ENCODE results near the gene HRK. TPM values are rescaled to one million over a fixed set of nuclear protein-coding genes. Genes with fewer than 3 reads are reported as not detected.
A peak's percentile ranks its signal among the peaks of the same experiment; 100 is the strongest.

HRK gene
- total and polyA plus RNA-seq, 2 of the 4 experiments (the other 2 are of a cell fraction) = not detected

GRCh38 chr12:116882742-116883141 is 1.5 kb upstream of the HRK start:
- Histone ChIP-seq H3K14ac (replicated peaks; ENCODE audit: low read depth, low read length) (no peak overlapping the region), H3K4ac (ENCODE audit: low read depth, low read length) (no peak overlapping the region), H4K91ac (ENCODE audit: insufficient read depth, low read depth, low read length) (no peak overlapping the region), H2BK5ac (ENCODE audit: low read depth, low read length, poor library complexity, severe bottlenecking) (no peak overlapping the region), H3K36me3 (ENCODE audit: control insufficient read depth, insufficient read depth, low read length) (no peaks in the 10 kb centered on the region), H2AFZ (replicated peaks; ENCODE audit: low read length, poor library complexity) (peak overlapping the region; percentile 33), H3K23ac (ENCODE audit: low read depth, low read length) (peak overlapping the region; percentile 89; the same call in 1 of the 2 replicates), H2BK120ac (ENCODE audit: low read depth, low read length) (no peak overlapping the region), H4K5ac (ENCODE audit: low read depth, low read length) (no peak overlapping the region), H3K4me2 (ENCODE audit: low read depth, low read length) (no peak overlapping the region; the same call in 1 of the 2 replicates), H4K8ac (ENCODE audit: low read depth in 2 of 2, low read length in 2 of 2) (no peak overlapping the region), H3K27me3 (ENCODE audit: control insufficient read depth, insufficient read depth, low read length) (peaks cover 70% of the 10 kb centered on the region), H2BK15ac (ENCODE audit: low read depth, low read length) (no peak overlapping the region), H3K4me3 (ENCODE audit: insufficient read depth, low read depth, low read length) (no peak overlapping the region), H3K56ac (ENCODE audit: extremely low read depth, insufficient read depth, low read length) (no peak overlapping the region), H3K27ac (ENCODE audit: insufficient read depth, low read length) (no peak overlapping the region), H3K9ac (ENCODE audit: low read depth, low read length) (no peak overlapping the region), H2AK9ac (replicated peaks; ENCODE audit: low read depth, low read length, poor library complexity) (no peak overlapping the region), H3K18ac (ENCODE audit: low read depth, low read length) (no peak overlapping the region), H2BK20ac (ENCODE audit: low read depth, low read length) (no peak overlapping the region), H2AK5ac (ENCODE audit: low read depth, low read length) (no peak overlapping the region), H4K20me1 (ENCODE audit: insufficient read depth, low read length) (peaks cover 8% of the 10 kb centered on the region; the same call in 1 of the 2 replicates), H3K79me1 (ENCODE audit: low read depth in 1 of 2, low read length in 2 of 2) (no peaks in the 10 kb centered on the region), H3K4me1 (ENCODE audit: control insufficient read depth, insufficient read depth, low read length) (no peaks in the 10 kb centered on the region), H3K9me1 (ENCODE audit: insufficient read depth, low read length) (no peaks in the 10 kb centered on the region), H3K9me3 (ENCODE audit: control insufficient read depth, insufficient read depth, low read length) (no peaks in the 10 kb centered on the region)
- ATAC-seq (ENCODE audit: low read depth) (peak; percentile 65), DNase-seq (peak; percentile 61)
- intact Hi-C loops (cut with micrococcal nuclease) (loop anchor here (1.0 kb wide), 1 partner anchor 179 kb away; no protein-coding TSS in a partner anchor), in situ Hi-C loops (cut with MboI; ENCODE audit: low sequenced_read_pairs) (no loop called here), dilution Hi-C loops (cut with HindIII; ENCODE audit: low sequenced_read_pairs, unreplicated experiment) (no loop called here)
- CTCF ChIA-PET = interaction anchor here (0.7 to 1.9 kb wide), 4 partner anchors 163 to 179 kb away, joined by 3 to 6 read pairs (median 4); no protein-coding TSS in a partner anchor
- no CpG with 5 or more reads among the region's 6 CpGs for WGBS, 2 experiments (ENCODE audit: extremely low coverage in 2 of 2, insufficient read length in 1 of 2)
- TF ChIP-seq RAD21 (IDR thresholded peaks at IDR 0.05; ENCODE audit: low read length) = peak; percentile 77
- TF ChIP-seq MAFK (IDR thresholded peaks at IDR 0.05; ENCODE audit: low read depth, low read length) = no peak
- no peak for TF ChIP-seq NFE2L2 (IDR thresholded peaks at IDR 0.05; ENCODE audit: low read depth, low read length)
- peak; percentile 64 for TF ChIP-seq SMC3 (IDR thresholded peaks at IDR 0.05; ENCODE audit: low read depth, low read length)
- TF ChIP-seq CTCF (conservative IDR thresholded peaks at IDR 0.05; ENCODE audit: low read depth, low read length) = peak; percentile 60
- BruUV-seq (replicated peaks) = no TSS peak
- POLR2A ChIA-PET (ENCODE audit: unreplicated experiment) = no interaction called here

Data from IMR-90 (cell line).